GM19239 (cell line): ENCODE data around the gene DLG2.
"Not testable (repeated sequence)": the region's sequence is repeated elsewhere in the genome, so short reads cannot be mapped to it uniquely, and the experiment has no call there.

Source experiments
- DNase-seq: peaks from one replicate; pipeline ENCODE4 v3.0.0; 2011; ENCODE audit warnings: low spot score; ENCODE audit not compliant: insufficient read length
- FAIRE-seq: peaks from 2 replicates; lab custom pipeline; 2011; peaks lifted over from hg19 to GRCh38; lab: Jason Lieb, UNC

The DLG2 gene

DNA sequence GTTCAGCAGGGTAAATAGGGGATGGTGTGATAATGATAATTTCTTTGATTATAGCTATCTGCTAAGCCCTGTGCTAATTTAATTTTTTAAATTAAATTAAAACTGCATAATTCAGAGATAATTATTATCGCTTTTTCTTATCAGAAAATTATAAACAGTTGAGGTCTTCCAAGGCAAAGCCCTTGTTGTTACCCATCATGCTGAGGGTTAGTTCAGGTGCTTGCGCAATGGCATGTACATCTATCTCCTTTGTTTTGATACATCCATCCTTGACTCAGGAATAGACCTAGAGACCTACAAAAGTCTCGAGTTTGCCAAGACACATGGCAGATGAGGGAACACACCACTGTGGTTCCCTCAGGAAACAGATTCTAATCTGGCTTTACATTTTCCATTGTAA, 737.6 kb downstream of the DLG2 start:
- DNase-seq (no peak), FAIRE-seq (no peak)

DNA sequence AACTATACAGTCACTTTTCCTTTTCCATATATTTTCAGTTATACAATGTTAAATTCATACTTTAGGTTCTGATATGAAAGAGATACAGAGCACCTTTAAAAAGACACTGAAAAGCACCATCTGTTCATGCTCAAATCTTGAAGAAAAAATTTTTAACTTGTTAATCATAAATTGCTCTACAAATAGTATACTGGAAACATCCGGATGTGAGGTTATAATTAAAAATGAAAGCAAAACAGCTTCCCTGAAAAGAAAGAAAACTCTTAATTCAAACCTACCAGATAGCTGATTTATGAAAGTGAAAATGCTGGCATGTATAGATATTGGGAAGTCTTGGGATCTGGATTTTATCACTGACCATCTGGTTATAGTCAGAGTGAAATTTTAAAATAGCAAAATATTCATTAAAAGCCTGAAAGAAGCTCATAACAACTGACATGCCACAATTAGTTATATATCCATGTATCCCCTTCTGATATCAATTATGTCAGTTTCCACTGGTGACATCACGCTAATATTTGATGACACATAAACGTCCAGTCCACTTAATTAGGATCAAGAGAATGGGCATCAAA, 740.0 kb downstream of the DLG2 start:
- FAIRE-seq: no peak
- no peak for DNase-seq

DNA sequence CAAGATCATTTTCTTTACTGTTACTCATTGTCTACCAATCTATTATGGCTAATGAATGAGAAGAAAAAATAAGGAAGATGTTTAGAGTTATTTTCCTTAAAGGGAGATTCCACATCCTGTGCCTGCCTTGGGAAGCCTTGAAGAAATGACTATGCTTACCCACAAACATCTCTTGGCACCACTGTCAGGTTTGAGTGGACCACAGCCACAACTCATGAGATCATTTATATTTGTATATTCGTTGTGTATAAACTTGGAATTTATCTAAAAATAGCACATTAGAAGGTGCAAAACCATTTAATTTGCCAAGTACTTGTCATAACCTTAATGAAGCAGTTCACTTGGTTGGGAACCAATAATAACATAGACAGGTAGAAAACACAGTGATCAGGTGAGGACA, 740.8 kb downstream of the DLG2 start:
- FAIRE-seq (no peak), DNase-seq (no peak)

- no peak for FAIRE-seq
Measured at GRCh38 chr11:84884836-84885235, 742.3 kb downstream of the DLG2 start.

DNA sequence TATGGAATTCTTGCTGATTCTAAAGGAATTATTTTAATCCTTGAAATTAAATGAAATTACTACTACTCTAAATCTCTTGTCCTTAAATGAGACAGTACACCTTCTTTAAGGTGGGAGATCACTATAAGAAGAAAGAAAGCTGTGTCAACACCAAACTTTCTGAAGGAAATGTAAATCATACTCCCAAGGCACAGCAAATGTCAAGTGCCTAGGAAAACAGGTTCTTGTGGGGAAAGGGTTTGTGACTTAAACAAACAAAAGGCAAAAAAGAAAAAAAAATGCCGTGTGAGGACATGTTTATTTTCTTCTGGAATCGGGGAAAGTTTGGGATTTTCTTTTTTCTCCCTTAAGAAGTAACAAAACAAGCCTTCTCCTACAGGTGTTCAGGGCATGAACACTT, 745.1 kb downstream of the DLG2 start:
- FAIRE-seq (no peak), DNase-seq (no peak)

More at GRCh38 chr11:84884836-84885235, 742.3 kb downstream of the DLG2 start:
- DNase-seq: no peak

- no peak for FAIRE-seq
- no peak for DNase-seq
Measured at GRCh38 chr11:84871116-84871515, 756.0 kb downstream of the DLG2 start.

- FAIRE-seq (no peak), DNase-seq (no peak)
Measured at GRCh38 chr11:84870486-84870885, 756.7 kb downstream of the DLG2 start.

GRCh38 chr11:84866922-84867321, 760.2 kb downstream of the DLG2 start:
- no peak for FAIRE-seq
- DNase-seq: no peak

DNA sequence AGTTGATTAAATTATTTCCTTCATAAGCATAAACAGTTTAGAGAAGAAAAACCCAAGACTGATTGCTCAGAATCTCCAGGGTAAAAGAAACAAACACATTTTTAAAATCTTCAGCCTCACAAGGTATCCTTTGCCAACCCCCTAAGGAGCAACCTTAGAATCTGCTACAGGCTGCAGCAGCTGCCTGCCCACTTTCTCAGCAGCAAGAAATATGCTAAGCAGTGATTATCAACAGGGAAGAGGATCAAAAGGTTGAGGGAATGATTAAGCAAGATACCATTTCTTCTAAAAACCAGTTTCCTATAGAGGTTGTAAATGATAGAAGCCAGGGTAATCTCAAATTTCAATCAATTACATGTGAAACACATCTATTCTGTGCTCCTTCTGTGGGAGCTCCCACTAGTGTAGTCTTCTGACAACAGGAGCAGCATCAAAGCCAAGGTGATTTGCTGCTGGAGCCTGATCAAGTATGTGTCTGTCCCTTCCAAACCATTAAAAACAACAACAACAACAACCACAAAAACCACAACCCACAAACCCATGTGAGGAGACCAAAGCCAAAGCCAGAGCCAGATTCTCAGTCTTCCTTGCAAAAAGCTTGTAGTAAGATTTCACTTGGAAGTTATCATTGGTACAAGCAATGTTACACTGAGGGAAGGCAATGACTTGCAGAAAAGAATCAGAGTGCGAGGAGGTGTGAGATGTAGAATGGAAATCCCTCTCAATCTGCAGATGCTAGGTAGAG, 761.2 kb downstream of the DLG2 start:
- FAIRE-seq (no peak), DNase-seq (no peak)

DNA sequence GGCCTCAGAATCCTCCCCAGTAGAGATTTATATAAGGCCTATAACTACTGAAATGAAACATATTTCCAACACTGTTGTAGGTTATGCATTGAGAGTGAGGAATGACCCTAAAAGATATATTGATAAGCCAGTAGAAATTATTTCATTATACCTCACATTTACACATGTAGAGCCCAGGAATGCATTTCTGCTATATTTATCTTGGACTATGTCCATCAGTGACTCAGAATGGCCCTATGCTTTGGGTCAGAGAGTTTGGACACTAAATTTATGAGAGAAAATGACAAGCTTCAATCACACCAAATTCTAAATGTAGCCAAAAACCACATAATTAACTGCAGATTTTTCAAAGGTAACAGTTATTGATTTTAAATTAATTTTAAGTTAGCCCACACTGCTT, 761.9 kb downstream of the DLG2 start:
- DNase-seq: no peak
- FAIRE-seq: no peak

GRCh38 chr11:84857746-84858145, 769.4 kb downstream of the DLG2 start:
- DNase-seq (no peak), FAIRE-seq (no peak)

DNA sequence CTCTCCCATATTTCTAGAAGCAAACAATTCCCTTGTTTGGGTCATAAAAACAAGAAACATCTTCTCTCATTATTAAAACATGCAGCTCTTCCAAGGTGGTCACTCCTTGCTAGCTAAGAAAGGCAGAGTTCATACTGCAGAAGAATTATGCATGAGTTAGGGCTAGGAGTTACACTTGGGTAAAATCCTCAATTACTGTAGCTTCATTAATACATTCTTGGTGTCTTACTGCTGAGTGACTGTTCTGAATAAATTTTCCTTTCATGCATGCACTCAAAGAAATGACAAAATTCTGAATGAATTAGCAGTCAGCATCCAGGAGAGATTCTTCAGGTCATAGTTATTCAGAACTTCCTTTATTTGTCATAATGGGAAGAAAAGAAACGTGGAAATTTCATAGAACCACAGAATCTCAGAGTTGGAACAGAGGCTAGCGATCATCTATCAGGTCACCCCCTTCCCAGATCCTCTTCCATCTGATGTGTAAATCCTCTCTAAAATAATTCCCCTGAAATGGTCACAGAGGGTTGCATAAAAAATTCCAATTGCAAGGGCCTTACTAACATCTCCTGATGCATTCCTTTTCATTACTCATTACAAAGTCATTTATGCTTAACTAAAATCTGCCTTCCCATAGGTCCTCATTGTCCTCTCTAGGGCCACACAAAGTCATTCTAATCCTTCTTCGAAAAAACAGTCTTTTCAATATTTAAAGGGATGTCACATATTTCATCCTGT, 771.5 kb downstream of the DLG2 start:
- no peak for FAIRE-seq
- no peak for DNase-seq

- DNase-seq (no peak), FAIRE-seq (no peak)
Measured at GRCh38 chr11:84854498-84854880, 772.7 kb downstream of the DLG2 start.

DNA sequence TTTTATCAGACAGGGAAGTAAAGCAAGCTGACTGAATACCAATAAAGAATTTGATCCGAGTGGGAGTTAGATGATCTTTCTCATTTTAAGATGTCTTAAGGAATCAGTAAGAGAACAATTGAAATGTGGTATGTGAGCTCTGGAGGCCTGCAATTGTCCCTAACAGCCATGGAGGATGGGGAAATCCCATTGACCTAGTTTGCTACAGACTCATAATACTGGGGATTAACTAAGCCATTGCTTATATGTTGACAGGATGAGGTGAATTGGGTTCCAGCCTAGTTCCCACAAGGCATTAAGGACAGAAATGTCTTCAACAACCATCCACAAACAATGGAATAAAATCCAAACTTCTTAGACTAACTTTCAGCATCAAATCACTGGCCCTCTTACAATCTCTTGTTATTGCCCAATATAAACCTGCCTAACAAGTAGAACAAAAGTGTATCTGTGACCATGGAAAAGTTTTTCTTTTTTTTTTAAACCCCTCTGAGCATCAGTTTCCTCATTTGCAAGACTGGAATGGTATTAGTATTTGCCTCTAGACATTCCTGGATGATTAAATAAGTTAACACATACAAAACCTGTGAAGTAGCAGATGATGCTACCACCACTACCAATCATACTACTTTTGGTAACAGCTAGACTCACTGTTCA, 773.2 kb downstream of the DLG2 start:
- FAIRE-seq (no peak), DNase-seq (no peak)

GRCh38 chr11:84847842-84848241, 779.3 kb downstream of the DLG2 start:
- FAIRE-seq (no peak), DNase-seq (no peak)

DNA sequence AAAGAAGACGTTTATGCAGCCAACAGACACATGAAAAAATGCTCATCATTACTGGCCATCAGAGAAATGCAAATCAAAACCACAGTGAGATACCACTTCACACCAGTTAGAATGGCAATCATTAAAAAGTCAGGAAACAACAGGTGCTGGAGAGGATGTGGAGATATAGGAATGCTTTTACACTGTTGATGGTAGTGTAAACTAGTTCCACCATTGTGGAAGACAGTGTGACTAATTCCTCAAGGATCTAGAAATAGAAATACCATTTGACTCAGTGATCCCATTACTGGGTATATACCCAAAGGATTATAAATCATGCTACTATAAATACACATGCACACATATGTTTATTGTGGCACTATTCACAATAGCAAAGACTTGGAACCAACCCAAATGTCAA, 786.9 kb downstream of the DLG2 start:
- DNase-seq, FAIRE-seq: not testable (repeated sequence)

DNA sequence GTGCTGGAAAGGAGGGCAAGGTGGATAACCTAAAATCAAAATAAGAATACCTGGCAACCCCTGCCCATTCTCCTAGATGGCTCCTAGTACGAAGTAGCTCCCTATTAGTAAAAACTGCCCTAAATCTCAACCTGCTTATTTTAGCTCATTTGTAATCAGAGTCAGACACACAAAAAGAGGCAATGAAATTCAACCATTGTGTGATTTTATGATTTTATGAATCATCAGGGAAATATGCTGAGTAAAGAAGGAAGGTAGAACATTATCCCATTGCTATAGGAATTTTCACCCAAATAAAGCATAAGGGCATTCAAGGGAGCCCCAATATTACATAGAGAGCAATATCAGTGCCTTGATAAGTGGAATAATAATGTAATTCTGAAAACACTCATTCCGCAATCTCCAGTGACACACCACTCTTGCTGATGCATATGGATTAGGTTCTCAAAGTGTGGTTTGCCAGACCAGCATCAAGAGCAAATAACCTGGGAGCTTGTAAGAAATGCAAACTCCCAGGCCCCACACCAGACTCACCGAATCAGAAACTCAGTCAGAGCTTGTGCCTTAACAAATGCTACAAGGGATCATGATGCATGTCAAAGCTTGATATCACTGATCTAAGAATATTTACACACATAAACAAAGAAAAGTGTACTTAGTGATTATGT, 789.6 kb downstream of the DLG2 start:
- no peak for DNase-seq
- no peak for FAIRE-seq

DNA sequence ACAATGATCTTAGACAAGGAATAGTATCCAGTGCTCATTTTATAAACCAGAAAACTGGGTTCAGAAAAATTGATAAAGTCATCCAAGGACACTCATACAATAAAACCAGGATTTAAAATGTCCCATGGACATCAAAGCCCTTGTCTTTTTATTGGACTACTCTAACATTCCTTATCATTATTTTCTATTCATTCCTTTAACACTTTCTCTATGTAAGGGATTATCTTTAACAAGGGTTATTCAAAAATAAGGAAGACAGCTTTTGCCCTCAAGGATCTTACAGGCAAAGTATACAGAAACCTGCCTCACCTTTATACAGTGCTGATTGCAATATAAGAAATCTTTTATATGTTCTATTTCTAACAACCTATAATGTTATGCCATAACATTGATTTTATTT, 790.8 kb downstream of the DLG2 start:
- DNase-seq (no peak), FAIRE-seq (no peak)

GRCh38 chr11:84833488-84834088, 793.6 kb downstream of the DLG2 start:
- FAIRE-seq (no peak), DNase-seq (no peak)

DNA sequence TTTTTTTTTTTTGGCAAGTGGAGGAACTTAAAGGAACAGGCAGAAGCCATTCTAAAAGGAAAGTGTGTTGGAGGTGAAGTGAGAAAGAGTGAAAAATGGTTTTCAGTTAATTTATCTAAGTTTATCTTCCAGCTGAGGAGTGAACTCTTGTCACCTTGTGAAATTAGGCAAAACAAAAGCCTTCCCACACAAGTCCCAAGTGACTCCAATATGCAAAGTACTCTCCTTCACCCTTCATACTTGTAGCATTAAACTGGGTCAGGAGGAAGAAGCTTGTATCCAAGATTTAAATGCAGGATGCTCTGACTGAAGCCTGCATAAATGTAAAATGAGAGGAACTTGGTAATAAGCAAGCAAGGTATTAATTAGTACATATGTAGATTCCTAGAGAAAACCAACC, 796.8 kb downstream of the DLG2 start:
- FAIRE-seq (no peak), DNase-seq (no peak)
